Measurements from ENCODE around the gene TUBB2A. TPM values are rescaled to one million over a fixed set of nuclear protein-coding genes. Genes with fewer than 3 reads are reported as not detected.

Gene TUBB2A
- total RNA-seq, 3 donors from 2014 or later, result 27.8 to 43.6 (median 36.0) TPM

DNA sequence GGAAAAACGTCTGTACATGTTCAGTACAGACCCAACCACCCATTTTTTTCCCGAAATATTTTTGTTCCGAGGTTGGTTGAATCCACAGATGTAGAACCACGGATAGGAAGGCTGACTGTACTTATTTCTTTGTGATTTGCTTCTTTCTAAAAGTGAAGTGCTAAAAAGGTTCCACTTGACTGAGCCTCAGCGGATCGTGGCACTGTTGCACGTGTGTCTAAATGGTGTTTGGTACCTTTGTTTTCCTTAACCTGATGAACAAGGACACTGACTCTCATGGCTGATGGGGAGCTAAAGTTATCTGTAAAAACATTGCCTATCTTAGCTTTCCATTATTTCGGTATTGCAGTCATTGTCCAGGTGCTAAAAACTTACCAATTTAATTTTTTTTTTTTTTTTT lies 32.7 kb downstream of the TUBB2A start:
- Histone ChIP-seq H3K27ac (no peak overlapping the region), H3K4me1 (no peaks in the 10 kb centered on the region), H3K9me3 (no peaks in the 10 kb centered on the region), H3K27me3 (no peaks in the 10 kb centered on the region), H3K4me3 (no peak overlapping the region), H3K36me3 (no peaks in the 10 kb centered on the region)
- intact Hi-C loops (cut with DNase I; ENCODE audit: low total_unique reads), result loop anchor here (5.0 kb wide), 1 partner anchor 133 kb away; the partner anchor contains the start of gene PSMG4
- TF ChIP-seq, protein P1, sequence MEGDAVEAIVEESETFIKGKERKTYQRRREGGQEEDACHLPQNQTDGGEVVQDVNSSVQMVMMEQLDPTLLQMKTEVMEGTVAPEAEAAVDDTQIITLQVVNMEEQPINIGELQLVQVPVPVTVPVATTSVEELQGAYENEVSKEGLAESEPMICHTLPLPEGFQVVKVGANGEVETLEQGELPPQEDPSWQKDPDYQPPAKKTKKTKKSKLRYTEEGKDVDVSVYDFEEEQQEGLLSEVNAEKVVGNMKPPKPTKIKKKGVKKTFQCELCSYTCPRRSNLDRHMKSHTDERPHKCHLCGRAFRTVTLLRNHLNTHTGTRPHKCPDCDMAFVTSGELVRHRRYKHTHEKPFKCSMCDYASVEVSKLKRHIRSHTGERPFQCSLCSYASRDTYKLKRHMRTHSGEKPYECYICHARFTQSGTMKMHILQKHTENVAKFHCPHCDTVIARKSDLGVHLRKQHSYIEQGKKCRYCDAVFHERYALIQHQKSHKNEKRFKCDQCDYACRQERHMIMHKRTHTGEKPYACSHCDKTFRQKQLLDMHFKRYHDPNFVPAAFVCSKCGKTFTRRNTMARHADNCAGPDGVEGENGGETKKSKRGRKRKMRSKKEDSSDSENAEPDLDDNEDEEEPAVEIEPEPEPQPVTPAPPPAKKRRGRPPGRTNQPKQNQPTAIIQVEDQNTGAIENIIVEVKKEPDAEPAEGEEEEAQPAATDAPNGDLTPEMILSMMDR (IDR thresholded peaks at IDR 0.05), result no peak
- TF ChIP-seq POLR2AphosphoS5 (IDR thresholded peaks at IDR 0.05) (no peak), POLR2A (IDR thresholded peaks at IDR 0.05) (no peak)
- no peak for DNase-seq (ENCODE audit: low spot score in 2 of 2)

GRCh38 chr6:3122823-3123182 lies 34.5 kb downstream of the TUBB2A start:
- no peak for DNase-seq (ENCODE audit: low spot score in 2 of 2)
- Histone ChIP-seq H3K27me3 (no peaks in the 10 kb centered on the region), H3K4me3 (no peak overlapping the region), H3K9me3 (no peaks in the 10 kb centered on the region), H3K27ac (no peak overlapping the region), H3K4me1 (no peaks in the 10 kb centered on the region), H3K36me3 (no peaks in the 10 kb centered on the region)
- intact Hi-C loops (cut with DNase I; ENCODE audit: low total_unique reads), result no loop called here
- TF ChIP-seq POLR2AphosphoS5 (IDR thresholded peaks at IDR 0.05) (no peak), POLR2A (IDR thresholded peaks at IDR 0.05) (no peak)
- TF ChIP-seq, protein P1 (IDR thresholded peaks at IDR 0.05), result no peak

- no peak for DNase-seq (ENCODE audit: low spot score in 2 of 2)
- Histone ChIP-seq H3K4me3 (no peak overlapping the region), H3K36me3 (no peaks in the 10 kb centered on the region), H3K27ac (no peak overlapping the region), H3K9me3 (no peaks in the 10 kb centered on the region), H3K27me3 (no peaks in the 10 kb centered on the region), H3K4me1 (no peaks in the 10 kb centered on the region)
- intact Hi-C loops (cut with DNase I; ENCODE audit: low total_unique reads), result no loop called here
- no peak for TF ChIP-seq POLR2AphosphoS5 (IDR thresholded peaks at IDR 0.05)
These were observed 36.6 kb downstream of the TUBB2A start for GRCh38 chr6:3120765-3121089.

- no peaks in the 10 kb centered on the region for H3K36me3 ChIP-seq
- H3K9me3 ChIP-seq, result no peaks in the 10 kb centered on the region
- DNase-seq (ENCODE audit: low spot score in 2 of 2), result no peak
- no peaks in the 10 kb centered on the region for H3K4me1 ChIP-seq
- peak overlapping the region; percentile 72 to 95 (median 93) for H3K4me3 ChIP-seq
- TF ChIP-seq POLR2AphosphoS5 (IDR thresholded peaks at IDR 0.05), result no peak
- TF ChIP-seq, protein P1 (IDR thresholded peaks at IDR 0.05), result no peak
- H3K27ac ChIP-seq, result peak overlapping the region; percentile 92 to 94
- no peaks in the 10 kb centered on the region for H3K27me3 ChIP-seq
- intact Hi-C loops (cut with DNase I; ENCODE audit: low total_unique reads), result no loop called here
These were observed 38.2 kb downstream of the TUBB2A start for GRCh38 chr6:3119040-3119723.

DNA sequence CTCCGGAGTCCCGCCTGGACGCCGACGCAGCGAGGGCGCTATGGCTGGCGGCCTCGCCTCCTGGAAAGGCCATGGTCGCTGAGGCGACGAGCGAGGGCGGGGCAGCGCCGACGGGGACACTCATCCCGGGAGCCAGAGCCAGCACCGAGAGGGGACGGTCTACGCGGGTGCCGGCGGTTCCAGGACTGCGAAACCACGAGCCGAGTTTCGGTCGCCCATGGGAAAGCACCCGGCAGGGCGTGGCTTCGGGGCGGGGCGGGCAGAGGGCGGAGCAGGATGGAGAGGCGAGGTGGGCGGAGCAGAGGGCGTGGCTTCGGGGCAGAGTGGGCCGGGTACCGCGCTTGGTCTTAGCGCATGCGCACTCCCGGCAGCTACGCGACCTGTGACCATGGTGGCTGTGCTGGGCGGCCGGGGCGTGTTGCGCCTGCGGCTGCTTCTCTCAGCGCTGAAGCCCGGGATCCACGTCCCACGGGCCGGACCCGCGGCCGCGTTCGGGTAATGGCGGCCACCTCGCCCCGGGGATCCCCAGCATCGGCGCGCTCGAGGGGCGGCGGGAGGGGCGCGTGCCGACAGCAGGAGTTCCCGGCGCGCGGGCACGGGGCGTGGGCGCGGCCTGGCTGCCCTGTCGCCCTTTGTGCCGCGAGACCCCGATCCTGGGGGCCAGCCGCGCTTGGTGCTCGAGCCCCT lies 38.8 kb downstream of the TUBB2A start, which contains the start of gene BPHL:
TSS of gene BPHL (plus strand) at position 359 of the 687 bp plus-strand sequence. CDS start at position 389, 30 bp downstream.
- intact Hi-C loops (cut with DNase I; ENCODE audit: low total_unique reads), result no loop called here
- H3K4me3 ChIP-seq, result peak within 1 kb of the TSS; percentile 72 to 95 (median 93)
- TF ChIP-seq POLR2A (IDR thresholded peaks at IDR 0.05) (no peak), POLR2AphosphoS5 (IDR thresholded peaks at IDR 0.05) (peak; percentile 70 to 89 (median 81))
- DNase-seq (ENCODE audit: low spot score in 2 of 2), result peak; percentile 92 to 98
- no peaks in the 10 kb centered on the region for H3K36me3 ChIP-seq
- no peaks in the 10 kb centered on the region for H3K27me3 ChIP-seq
- peak within 1 kb of the TSS; percentile 92 to 94 for H3K27ac ChIP-seq
- no peaks in the 10 kb centered on the region for H3K9me3 ChIP-seq
- H3K4me1 ChIP-seq, result no peaks in the 10 kb centered on the region

DNA sequence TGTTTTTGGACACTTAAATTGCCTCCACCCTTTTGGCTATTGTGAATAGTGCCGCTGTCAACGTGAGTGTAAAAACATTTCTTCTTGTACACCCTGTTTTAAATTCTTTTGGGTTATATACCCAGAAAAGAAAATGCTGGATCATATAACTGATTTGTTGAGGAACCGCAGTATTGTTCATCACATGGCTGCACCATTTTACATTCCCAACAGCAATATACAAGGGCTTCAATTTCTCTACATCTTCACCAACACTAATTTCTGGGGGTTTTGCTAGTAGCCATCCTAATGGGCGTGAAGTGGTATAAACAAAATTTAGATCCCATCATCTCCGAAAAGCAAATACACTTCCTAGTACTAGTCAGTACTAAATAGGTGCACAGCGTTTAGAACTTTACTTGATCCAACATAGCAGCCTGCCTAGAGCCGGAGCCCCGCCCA lies 39.4 kb downstream of the TUBB2A start:
- DNase-seq (ENCODE audit: low spot score in 2 of 2), result no peak
- intact Hi-C loops (cut with DNase I; ENCODE audit: low total_unique reads), result no loop called here
- H3K36me3 ChIP-seq, result no peaks in the 10 kb centered on the region
- no peaks in the 10 kb centered on the region for H3K9me3 ChIP-seq
- no peaks in the 10 kb centered on the region for H3K27me3 ChIP-seq
- H3K4me3 ChIP-seq, result peak overlapping the region; percentile 72 to 95 (median 93)
- H3K4me1 ChIP-seq, result no peaks in the 10 kb centered on the region
- peak overlapping the region; percentile 92 to 94 for H3K27ac ChIP-seq
- TF ChIP-seq POLR2A (IDR thresholded peaks at IDR 0.05), result no peak
- TF ChIP-seq POLR2AphosphoS5 (IDR thresholded peaks at IDR 0.05), result no peak
- TF ChIP-seq, protein P1 (IDR thresholded peaks at IDR 0.05), result no peak
